K562 (cell line): ENCODE measurements around the gene KCND3. TPM values are rescaled to one million over a fixed set of nuclear protein-coding genes. Genes with fewer than 3 reads are reported as not detected.

Experiments
- CHD4 ChIP-seq: fragments of 200-600 bp; sonication (generic); IDR thresholded peaks from 3 replicates; pipeline ENCODE4 v1.6.1; 2012; ENCODE audit warnings: low read depth, mild to moderate bottlenecking, mixed read lengths, low read length, inconsistent platforms; ENCODE audit not compliant: insufficient read depth, insufficient replicate concordance, poor library complexity, severe bottlenecking
- E2F3 ChIP-seq: fragments of 250-450 bp; sonication (Bioruptor Pico); IDR thresholded peaks from 2 replicates; pipeline ENCODE4 v1.4.0; 2020; ENCODE audit warnings: mild to moderate bottlenecking
- E2F5 ChIP-seq: sonication (generic); formaldehyde crosslinking; IDR thresholded peaks from 2 replicates; pipeline ENCODE4 v1.8.0; 2022; ENCODE audit warnings: mild to moderate bottlenecking, missing genetic modification reagents
- EGR1 ChIP-seq: fragments of 450-650 bp; conservative IDR thresholded peaks from 2 replicates; pipeline ENCODE4 v1.6.1; 2017; ENCODE audit warnings: mild to moderate bottlenecking
- LARP7 ChIP-seq: fragments of 450-650 bp; IDR thresholded peaks from 2 replicates; pipeline ENCODE4 v1.6.1; 2016
- SREBF1 ChIP-seq: fragments of 150-350 bp; IDR thresholded peaks from 2 replicates; pipeline ENCODE4 v1.6.1; 2014; ENCODE audit warnings: antibody characterized with exemption, low read depth, low read length, borderline replicate concordance
- ZC3H11A ChIP-seq: IDR thresholded peaks from 2 replicates; pipeline ENCODE4 v1.6.1; 2012; ENCODE audit warnings: low read depth, low read length, improper control_type of control experiment
- ZNF586 ChIP-seq: fragments of 450-650 bp; formaldehyde crosslinking; conservative IDR thresholded peaks from 2 replicates; pipeline ENCODE4 v1.4.0; 2020; ENCODE audit warnings: mild to moderate bottlenecking, moderate library complexity
- polyA plus RNA-seq, 8 experiments: library from polyadenylated mRNA; depleted of rRNA in 4 of 8; stranded (reverse) in 5 of 8; unstranded in 3 of 8; fragments of >200 nt; fragmentation: Nextera tagmentation in 2 of 8; fragmentation: Illumina TruSeq in 1 of 8; extraction: Ambion mirVana in 2 of 8; extraction: Trizol in 1 of 8; gene quantifications; 2 replicates each; pipeline versions ENCODE4 v1.2.1 to v1.2.3, GENCODE V29; 2011 to 2014; ENCODE audit warnings: inconsistent platforms in 1 of 8, missing spikeins in 1 of 8
- total RNA-seq, 7 experiments: library from RNA; depleted of rRNA in 6 of 7; stranded (reverse); fragments of >200 nt in 6 of 7; fragmentation: Illumina TruSeq in 2 of 7; extraction: Trizol in 2 of 7; gene quantifications; 2 replicates each; pipeline versions ENCODE4 v1.2.1 to v1.2.3, GENCODE V29; 2011 to 2021; ENCODE audit warnings: low replicate concordance in 1 of 7
- TF ChIP-seq, protein P1 (sequence below), 2 experiments: fragments of 150-350 bp in 1 of 2; IDR thresholded peaks; 2 replicates each; pipeline ENCODE4 v1.6.1; 2012 to 2016; ENCODE audit warnings: low read depth in 2 of 2, low read length in 2 of 2, mild to moderate bottlenecking in 1 of 2, moderate library complexity in 1 of 2
- TF ChIP-seq, protein P2 (sequence below): sonication (generic); formaldehyde crosslinking; IDR thresholded peaks from 2 replicates; pipeline ENCODE4 v1.8.0; 2022; ENCODE audit warnings: mild to moderate bottlenecking, missing genetic modification reagents
- TF ChIP-seq, protein P3 (sequence below): fragments of 150-350 bp; IDR thresholded peaks from 2 replicates; pipeline ENCODE4 v1.6.1; 2014; ENCODE audit warnings: low read depth, mild to moderate bottlenecking, low read length, borderline replicate concordance
- TF ChIP-seq, protein P4 (sequence below): sonication (generic); formaldehyde crosslinking; IDR thresholded peaks from 2 replicates; pipeline ENCODE4 v1.8.0; 2022; ENCODE audit warnings: missing genetic modification reagents, mild to moderate bottlenecking, borderline replicate concordance
- TF ChIP-seq, protein P5 (sequence below): IDR thresholded peaks from 3 replicates; pipeline ENCODE4 v1.6.1; 2011; ENCODE audit warnings: borderline replicate concordance, mild to moderate bottlenecking, moderate library complexity; ENCODE audit not compliant: insufficient read length; ENCODE audit errors: extremely low read depth

The KCND3 gene
- total and polyA plus RNA-seq, 9 of the 15 experiments (the other 6 are each of a cell fraction or from before 2014, with no cell fraction given), result not detected

DNA sequence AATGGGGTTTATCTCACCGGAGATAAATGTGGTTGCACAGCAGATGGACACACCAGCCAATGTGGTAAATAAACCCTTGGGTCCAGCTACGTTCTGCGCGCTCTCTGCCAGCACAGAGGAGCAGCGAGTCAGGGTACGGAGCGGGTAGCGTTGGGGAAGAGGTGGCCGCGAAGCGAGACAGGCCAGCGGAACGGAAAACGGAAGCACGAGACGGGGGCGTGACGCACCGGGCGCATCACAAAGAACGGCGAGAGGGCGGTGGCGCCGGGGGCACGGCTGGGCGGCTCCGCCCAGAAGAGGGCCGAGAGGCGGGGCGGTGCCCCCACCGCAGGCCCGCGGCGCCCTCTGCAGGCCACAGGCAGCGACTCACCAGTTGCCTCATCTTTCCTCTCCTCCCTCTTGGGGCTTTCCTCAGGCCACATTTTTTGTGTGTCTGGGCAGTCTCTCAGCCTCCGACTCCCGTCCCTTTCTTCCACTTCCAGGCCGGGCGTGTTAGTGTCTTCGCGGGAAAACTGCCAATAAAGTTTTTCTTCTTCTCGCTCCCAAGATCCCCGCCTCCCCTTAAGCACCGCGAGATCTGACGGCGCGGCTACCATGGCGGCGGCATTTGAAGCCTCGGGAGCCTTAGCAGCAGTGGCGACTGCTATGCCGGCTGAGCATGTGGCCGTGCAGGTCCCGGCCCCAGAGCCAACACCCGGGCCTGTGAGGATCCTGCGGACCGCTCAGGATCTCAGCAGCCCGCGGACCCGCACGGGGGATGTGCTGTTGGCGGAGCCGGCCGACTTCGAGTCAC, 233.9 kb downstream of the KCND3 start, which contains the start of gene DDX20 (continued):
- TF ChIP-seq, protein P1, sequence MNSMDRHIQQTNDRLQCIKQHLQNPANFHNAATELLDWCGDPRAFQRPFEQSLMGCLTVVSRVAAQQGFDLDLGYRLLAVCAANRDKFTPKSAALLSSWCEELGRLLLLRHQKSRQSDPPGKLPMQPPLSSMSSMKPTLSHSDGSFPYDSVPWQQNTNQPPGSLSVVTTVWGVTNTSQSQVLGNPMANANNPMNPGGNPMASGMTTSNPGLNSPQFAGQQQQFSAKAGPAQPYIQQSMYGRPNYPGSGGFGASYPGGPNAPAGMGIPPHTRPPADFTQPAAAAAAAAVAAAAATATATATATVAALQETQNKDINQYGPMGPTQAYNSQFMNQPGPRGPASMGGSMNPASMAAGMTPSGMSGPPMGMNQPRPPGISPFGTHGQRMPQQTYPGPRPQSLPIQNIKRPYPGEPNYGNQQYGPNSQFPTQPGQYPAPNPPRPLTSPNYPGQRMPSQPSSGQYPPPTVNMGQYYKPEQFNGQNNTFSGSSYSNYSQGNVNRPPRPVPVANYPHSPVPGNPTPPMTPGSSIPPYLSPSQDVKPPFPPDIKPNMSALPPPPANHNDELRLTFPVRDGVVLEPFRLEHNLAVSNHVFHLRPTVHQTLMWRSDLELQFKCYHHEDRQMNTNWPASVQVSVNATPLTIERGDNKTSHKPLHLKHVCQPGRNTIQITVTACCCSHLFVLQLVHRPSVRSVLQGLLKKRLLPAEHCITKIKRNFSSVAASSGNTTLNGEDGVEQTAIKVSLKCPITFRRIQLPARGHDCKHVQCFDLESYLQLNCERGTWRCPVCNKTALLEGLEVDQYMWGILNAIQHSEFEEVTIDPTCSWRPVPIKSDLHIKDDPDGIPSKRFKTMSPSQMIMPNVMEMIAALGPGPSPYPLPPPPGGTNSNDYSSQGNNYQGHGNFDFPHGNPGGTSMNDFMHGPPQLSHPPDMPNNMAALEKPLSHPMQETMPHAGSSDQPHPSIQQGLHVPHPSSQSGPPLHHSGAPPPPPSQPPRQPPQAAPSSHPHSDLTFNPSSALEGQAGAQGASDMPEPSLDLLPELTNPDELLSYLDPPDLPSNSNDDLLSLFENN (IDR thresholded peaks at IDR 0.05; ENCODE audit: low read depth in 2 of 2, low read length in 2 of 2), result peak in 1 of 2 experiments; percentile 54; a peak in 1 of 4 replicates
- TF ChIP-seq, protein P2, sequence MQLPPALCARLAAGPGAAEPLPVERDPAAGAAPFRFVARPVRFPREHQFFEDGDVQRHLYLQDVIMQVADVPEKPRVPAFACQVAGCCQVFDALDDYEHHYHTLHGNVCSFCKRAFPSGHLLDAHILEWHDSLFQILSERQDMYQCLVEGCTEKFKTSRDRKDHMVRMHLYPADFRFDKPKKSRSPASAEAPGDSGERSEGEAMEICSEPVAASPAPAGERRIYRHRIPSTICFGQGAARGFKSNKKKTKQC (CRISPR knock-in tag), result peak; percentile 11; the same call in 1 of the 2 replicates
- TF ChIP-seq, protein P3, sequence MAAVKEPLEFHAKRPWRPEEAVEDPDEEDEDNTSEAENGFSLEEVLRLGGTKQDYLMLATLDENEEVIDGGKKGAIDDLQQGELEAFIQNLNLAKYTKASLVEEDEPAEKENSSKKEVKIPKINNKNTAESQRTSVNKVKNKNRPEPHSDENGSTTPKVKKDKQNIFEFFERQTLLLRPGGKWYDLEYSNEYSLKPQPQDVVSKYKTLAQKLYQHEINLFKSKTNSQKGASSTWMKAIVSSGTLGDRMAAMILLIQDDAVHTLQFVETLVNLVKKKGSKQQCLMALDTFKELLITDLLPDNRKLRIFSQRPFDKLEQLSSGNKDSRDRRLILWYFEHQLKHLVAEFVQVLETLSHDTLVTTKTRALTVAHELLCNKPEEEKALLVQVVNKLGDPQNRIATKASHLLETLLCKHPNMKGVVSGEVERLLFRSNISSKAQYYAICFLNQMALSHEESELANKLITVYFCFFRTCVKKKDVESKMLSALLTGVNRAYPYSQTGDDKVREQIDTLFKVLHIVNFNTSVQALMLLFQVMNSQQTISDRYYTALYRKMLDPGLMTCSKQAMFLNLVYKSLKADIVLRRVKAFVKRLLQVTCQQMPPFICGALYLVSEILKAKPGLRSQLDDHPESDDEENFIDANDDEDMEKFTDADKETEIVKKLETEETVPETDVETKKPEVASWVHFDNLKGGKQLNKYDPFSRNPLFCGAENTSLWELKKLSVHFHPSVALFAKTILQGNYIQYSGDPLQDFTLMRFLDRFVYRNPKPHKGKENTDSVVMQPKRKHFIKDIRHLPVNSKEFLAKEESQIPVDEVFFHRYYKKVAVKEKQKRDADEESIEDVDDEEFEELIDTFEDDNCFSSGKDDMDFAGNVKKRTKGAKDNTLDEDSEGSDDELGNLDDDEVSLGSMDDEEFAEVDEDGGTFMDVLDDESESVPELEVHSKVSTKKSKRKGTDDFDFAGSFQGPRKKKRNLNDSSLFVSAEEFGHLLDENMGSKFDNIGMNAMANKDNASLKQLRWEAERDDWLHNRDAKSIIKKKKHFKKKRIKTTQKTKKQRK, result no peak
- no peak for TF ChIP-seq CHD4
- TF ChIP-seq LARP7, result no peak
- TF ChIP-seq ZC3H11A, result no peak
- 0 out of 2 replicates have a peak, but pooled peaks have one; percentile 16 for TF ChIP-seq SREBF1
- TF ChIP-seq EGR1, result no peak
- TF ChIP-seq ZNF586, result no peak
- TF ChIP-seq, protein P4, sequence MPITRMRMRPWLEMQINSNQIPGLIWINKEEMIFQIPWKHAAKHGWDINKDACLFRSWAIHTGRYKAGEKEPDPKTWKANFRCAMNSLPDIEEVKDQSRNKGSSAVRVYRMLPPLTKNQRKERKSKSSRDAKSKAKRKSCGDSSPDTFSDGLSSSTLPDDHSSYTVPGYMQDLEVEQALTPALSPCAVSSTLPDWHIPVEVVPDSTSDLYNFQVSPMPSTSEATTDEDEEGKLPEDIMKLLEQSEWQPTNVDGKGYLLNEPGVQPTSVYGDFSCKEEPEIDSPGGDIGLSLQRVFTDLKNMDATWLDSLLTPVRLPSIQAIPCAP, result no peak
- TF ChIP-seq, protein P5, sequence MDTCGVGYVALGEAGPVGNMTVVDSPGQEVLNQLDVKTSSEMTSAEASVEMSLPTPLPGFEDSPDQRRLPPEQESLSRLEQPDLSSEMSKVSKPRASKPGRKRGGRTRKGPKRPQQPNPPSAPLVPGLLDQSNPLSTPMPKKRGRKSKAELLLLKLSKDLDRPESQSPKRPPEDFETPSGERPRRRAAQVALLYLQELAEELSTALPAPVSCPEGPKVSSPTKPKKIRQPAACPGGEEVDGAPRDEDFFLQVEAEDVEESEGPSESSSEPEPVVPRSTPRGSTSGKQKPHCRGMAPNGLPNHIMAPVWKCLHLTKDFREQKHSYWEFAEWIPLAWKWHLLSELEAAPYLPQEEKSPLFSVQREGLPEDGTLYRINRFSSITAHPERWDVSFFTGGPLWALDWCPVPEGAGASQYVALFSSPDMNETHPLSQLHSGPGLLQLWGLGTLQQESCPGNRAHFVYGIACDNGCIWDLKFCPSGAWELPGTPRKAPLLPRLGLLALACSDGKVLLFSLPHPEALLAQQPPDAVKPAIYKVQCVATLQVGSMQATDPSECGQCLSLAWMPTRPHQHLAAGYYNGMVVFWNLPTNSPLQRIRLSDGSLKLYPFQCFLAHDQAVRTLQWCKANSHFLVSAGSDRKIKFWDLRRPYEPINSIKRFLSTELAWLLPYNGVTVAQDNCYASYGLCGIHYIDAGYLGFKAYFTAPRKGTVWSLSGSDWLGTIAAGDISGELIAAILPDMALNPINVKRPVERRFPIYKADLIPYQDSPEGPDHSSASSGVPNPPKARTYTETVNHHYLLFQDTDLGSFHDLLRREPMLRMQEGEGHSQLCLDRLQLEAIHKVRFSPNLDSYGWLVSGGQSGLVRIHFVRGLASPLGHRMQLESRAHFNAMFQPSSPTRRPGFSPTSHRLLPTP, result peak; percentile 0
- peak; percentile 21; the same call in 1 of the 2 replicates for TF ChIP-seq E2F5
- TF ChIP-seq E2F3, result peak; percentile 91
